Kidney epithelial cell (primary cell): Measurements from ENCODE around the gene BMPER. TPM values are rescaled to one million over a fixed set of nuclear protein-coding genes. Genes with fewer than 3 reads are reported as not detected.
A peak's percentile ranks its signal among the peaks of the same experiment; 100 is the strongest.

Source experiments
- DNase-seq: peaks from one replicate; pipeline ENCODE4 v3.0.0-alpha.2; 2010; ENCODE audit warnings: low read depth
- H3K27me3 ChIP-seq: 2 replicates; pipeline ENCODE4 v1.6.0; 2011; ENCODE audit warnings: low read length; ENCODE audit not compliant: control insufficient read depth, insufficient read depth
- H3K36me3 ChIP-seq: 2 replicates; pipeline ENCODE4 v1.5.1; 2011; ENCODE audit warnings: low read length; ENCODE audit not compliant: control insufficient read depth, insufficient read depth
- H3K4me3 ChIP-seq: 2 replicates; pipeline ENCODE4 v1.5.1; 2011; ENCODE audit warnings: low read depth, mild to moderate bottlenecking, control low read depth, low read length
- CTCF ChIP-seq: IDR thresholded peaks from 2 replicates; pipeline ENCODE4 v1.5.1; 2011; ENCODE audit warnings: mild to moderate bottlenecking, moderate library complexity, low read length, control low read depth, inconsistent platforms; ENCODE audit not compliant: insufficient read depth, poor library complexity, severe bottlenecking
- total RNA-seq: library from RNA; depleted of rRNA; stranded (reverse); fragments of >200 nt; gene quantifications from 2 replicates; pipeline ENCODE4 v1.2.3, GENCODE V29; 2015

The BMPER gene
- total RNA-seq, 1 donor from 2014 or later: 0.04 TPM

DNA sequence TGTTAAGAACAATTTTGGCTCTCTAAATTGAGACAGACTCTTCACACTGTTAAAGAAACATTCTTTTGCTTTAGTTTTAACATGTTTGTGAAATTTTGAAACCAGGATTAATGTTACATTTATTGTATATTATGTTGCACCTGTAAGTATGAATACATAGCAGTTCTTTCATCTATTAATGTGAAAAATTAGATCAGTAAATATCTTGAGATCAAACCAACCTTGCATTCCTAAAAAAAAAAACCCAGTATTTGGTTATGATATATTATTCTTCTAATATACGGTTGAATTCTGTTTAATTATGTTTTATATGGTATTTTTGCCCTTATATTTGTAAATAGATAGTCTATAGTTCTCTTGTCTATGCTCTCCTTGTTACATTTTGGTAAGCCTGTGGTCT, 219.4 kb downstream of the BMPER start:
- Histone ChIP-seq H3K27me3 (no peaks in the 10 kb centered on the region), H3K36me3 (no peaks in the 10 kb centered on the region)
- TF ChIP-seq CTCF: no peak

GRCh38 chr7:34128762-34129161, 223.4 kb downstream of the BMPER start:
- no peak for TF ChIP-seq CTCF
- H3K27me3 ChIP-seq: no peaks in the 10 kb centered on the region
- H3K36me3 ChIP-seq: no peaks in the 10 kb centered on the region
- no peak overlapping the region for H3K4me3 ChIP-seq
- no peak for DNase-seq

More for the DNA sequence above, 219.4 kb downstream of the BMPER start:
- H3K4me3 ChIP-seq: no peak overlapping the region
- DNase-seq: no peak

GRCh38 chr7:34130558-34131295, 225.4 kb downstream of the BMPER start:
- no peaks in the 10 kb centered on the region for H3K36me3 ChIP-seq
- no peak for DNase-seq
- no peak overlapping the region for H3K4me3 ChIP-seq
- TF ChIP-seq CTCF: no peak
- no peaks in the 10 kb centered on the region for H3K27me3 ChIP-seq

DNA sequence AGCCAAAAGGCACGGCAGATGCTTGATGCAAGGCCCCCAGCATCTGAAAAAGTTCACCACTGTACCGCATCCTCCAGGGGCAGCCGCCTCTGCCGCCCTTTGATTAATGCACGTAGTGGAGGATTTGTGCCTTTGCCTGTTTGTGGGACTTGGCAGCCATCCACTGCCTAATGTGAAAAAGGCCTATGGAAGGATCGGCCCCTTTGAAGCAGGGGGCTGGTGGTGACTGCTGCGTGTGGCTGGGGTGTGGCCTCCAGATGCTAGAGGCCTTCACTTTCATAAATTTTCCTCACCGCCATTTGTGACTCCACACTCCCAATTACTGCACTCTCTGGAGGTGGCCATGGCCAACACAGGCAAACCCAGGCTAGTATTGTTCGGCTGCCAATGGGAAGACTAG, 226.0 kb downstream of the BMPER start:
- Histone ChIP-seq H3K4me3 (no peak overlapping the region), H3K36me3 (no peaks in the 10 kb centered on the region), H3K27me3 (no peaks in the 10 kb centered on the region)
- no peak for TF ChIP-seq CTCF
- DNase-seq: no peak

DNA sequence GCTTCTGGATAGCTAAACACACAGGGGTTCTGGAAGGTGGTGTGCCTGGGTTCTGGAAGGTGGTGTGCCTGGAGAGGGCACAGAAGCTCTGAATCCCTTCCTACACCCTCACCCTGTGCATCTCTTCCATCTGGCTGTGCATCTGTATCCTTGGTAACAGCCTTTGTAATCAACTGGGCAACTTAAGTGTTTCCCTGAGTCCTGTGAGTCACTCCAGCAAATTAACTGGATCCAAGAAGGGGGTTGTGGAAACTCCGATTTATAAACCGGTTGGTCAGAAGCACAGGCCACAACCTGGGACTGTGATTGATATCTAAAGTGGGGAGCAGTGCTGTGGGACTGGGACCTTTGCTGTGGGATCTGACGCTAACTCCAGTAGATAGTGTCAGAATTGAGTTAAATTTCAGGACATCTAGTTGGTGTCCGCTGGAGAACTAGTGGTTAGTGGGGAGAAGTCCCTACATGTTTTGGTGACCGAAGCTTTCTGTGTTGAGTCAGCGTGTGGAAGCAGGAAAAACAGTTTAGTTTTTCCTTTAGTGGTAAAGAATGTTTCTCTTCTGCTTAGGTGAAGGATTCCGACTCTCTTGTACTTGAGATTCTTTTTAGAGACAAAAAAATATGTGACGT, 228.1 kb downstream of the BMPER start:
- no peaks in the 10 kb centered on the region for H3K27me3 ChIP-seq
- peak; percentile 1 for DNase-seq
- no peak for TF ChIP-seq CTCF
- H3K4me3 ChIP-seq: no peak overlapping the region
- H3K36me3 ChIP-seq: no peaks in the 10 kb centered on the region
